Prostate gland (tissue), 2 donors: ENCODE results near the gene SIRT7. TPM values are rescaled to one million over a fixed set of nuclear protein-coding genes. Genes with fewer than 3 reads are reported as not detected.

Experiments used
- DNase-seq: peaks from one replicate; pipeline ENCODE4 v3.0.0-alpha.2; 2019; ENCODE audit warnings: low spot score
- H3K27ac ChIP-seq, 2 donors: fragments of 200-600 bp; sonication (generic); 2 replicates each; pipeline ENCODE4 v1.5.1; 2017 to 2019
- H3K27me3 ChIP-seq: fragments of 200-600 bp; sonication (generic); replicated peaks from 2 replicates; pipeline ENCODE4 v1.5.1; 2019; ENCODE audit not compliant: insufficient read depth
- H3K36me3 ChIP-seq, 2 donors: fragments of 200-600 bp; sonication (generic); 1 replicate in 1 of 2; 2 replicates in 1 of 2; pipeline versions ENCODE4 v1.5.1 to v1.8.1; 2017 to 2019
- H3K4me1 ChIP-seq: fragments of 200-600 bp; sonication (generic); replicated peaks from 2 replicates; pipeline ENCODE4 v1.5.1; 2019
- H3K4me3 ChIP-seq, 2 donors: fragments of 200-600 bp; sonication (generic); 2 replicates each; pipeline ENCODE4 v1.5.1; 2017 to 2019
- H3K9me3 ChIP-seq: fragments of 200-600 bp; sonication (generic); 2 replicates; pipeline ENCODE4 v1.5.1; 2017
- CTCF ChIP-seq, 4 experiments: fragments of 200-600 bp in 2 of 4; fragments of 450-650 bp in 2 of 4; sonication (generic) in 2 of 4; IDR thresholded peaks; 1 replicate in 3 of 4; 2 replicates in 1 of 4; pipeline ENCODE4 v1.5.1; 2016 to 2019; ENCODE audit warnings: antibody characterized with exemption in 4 of 4, mild to moderate bottlenecking in 2 of 4, moderate library complexity in 2 of 4
- POLR2A ChIP-seq: fragments of 450-650 bp; IDR thresholded peaks from one replicate; pipeline ENCODE4 v1.6.1; 2016; ENCODE audit warnings: antibody characterized with exemption, mild to moderate bottlenecking
- POLR2AphosphoS5 ChIP-seq: sonication (generic); formaldehyde crosslinking; IDR thresholded peaks from one replicate; pipeline ENCODE4 v1.6.1; 2017; ENCODE audit warnings: antibody characterized with exemption
- WGBS: methylation state at CpG from one replicate; pipeline ENCODE4 v1.1.5; 2018; 5-methylcytosine and 5-hydroxymethylcytosine counted together
- intact Hi-C: fragments of 100-400 bp; cut with DNase I; formaldehyde crosslinking; loops from one replicate; pipeline ENCODE4 v1.14.2; 2022
- total RNA-seq, 2 donors: library from RNA; depleted of rRNA; stranded (reverse); fragments of >200 nt; gene quantifications; one replicate each; pipeline ENCODE4 v1.1.0, GENCODE V29; 2016

SIRT7 gene
- total RNA-seq, 2 donors from 2014 or later, result 22.4 to 39.9 TPM

GRCh38 chr17:81927152-81927652 is 9.2 kb upstream of the SIRT7 start:
- Histone ChIP-seq H3K27ac (peak overlapping the region; percentile 83 to 85), H3K4me3 (peak overlapping the region; percentile 89 to 98), H3K27me3 (no peaks in the 10 kb centered on the region), H3K36me3 (no peaks in the 10 kb centered on the region), H3K4me1 (peaks cover 22% of the 10 kb centered on the region), H3K9me3 (no peaks in the 10 kb centered on the region)
- intact Hi-C loops, result no loop called here
- 1% methylated on average over 10 of the region's 78 CpGs for WGBS
- DNase-seq, result no peak
- TF ChIP-seq CTCF (IDR thresholded peaks at IDR 0.05) (no peak), POLR2AphosphoS5 (no peak), POLR2A (no peak)

GRCh38 chr17:81926451-81927151 is 8.6 kb upstream of the SIRT7 start:
- Histone ChIP-seq H3K9me3 (no peaks in the 10 kb centered on the region), H3K36me3 (no peaks in the 10 kb centered on the region), H3K27ac (peak overlapping the region; percentile 83 to 85), H3K4me1 (peaks cover 22% of the 10 kb centered on the region), H3K4me3 (peak overlapping the region; percentile 89 to 98), H3K27me3 (no peaks in the 10 kb centered on the region)
- under 1% methylated on average over 32 of the region's 46 CpGs for WGBS
- TF ChIP-seq POLR2AphosphoS5 (peak; percentile 61), POLR2A (peak; percentile 38), CTCF (IDR thresholded peaks at IDR 0.05) (no peak)
- intact Hi-C loops, result no loop called here
- DNase-seq, result peak; percentile 51

- peaks cover 22% of the 10 kb centered on the region for H3K4me1 ChIP-seq
- peak overlapping the region; percentile 89 to 98 for H3K4me3 ChIP-seq
- no peak for DNase-seq
- WGBS, result 61% methylated on average over 10 of the region's 10 CpGs
- no peaks in the 10 kb centered on the region for H3K9me3 ChIP-seq
- H3K27me3 ChIP-seq, result no peaks in the 10 kb centered on the region
- H3K36me3 ChIP-seq, result no peaks in the 10 kb centered on the region
- TF ChIP-seq CTCF (IDR thresholded peaks at IDR 0.05) (no peak), POLR2AphosphoS5 (no peak), POLR2A (no peak)
- intact Hi-C loops, result no loop called here
- peak overlapping the region; percentile 83 to 85 for H3K27ac ChIP-seq
These were observed 8.0 kb upstream of the SIRT7 start for GRCh38 chr17:81925860-81926450.

GRCh38 chr17:81924557-81925532 is 6.9 kb upstream of the SIRT7 start:
- 68% methylated on average over 21 of the region's 21 CpGs for WGBS
- H3K27me3 ChIP-seq, result no peaks in the 10 kb centered on the region
- no peak for TF ChIP-seq POLR2AphosphoS5
- no peak for TF ChIP-seq CTCF (IDR thresholded peaks at IDR 0.05)
- no peak for TF ChIP-seq POLR2A
- no peak overlapping the region for H3K4me3 ChIP-seq
- no peak overlapping the region for H3K27ac ChIP-seq
- peaks cover 22% of the 10 kb centered on the region for H3K4me1 ChIP-seq
- DNase-seq, result no peak
- intact Hi-C loops, result no loop called here
- H3K9me3 ChIP-seq, result no peaks in the 10 kb centered on the region
- no peaks in the 10 kb centered on the region for H3K36me3 ChIP-seq
